Urothelium cell line (cell line): Measurements from ENCODE around the gene PRR5.
"Not testable (repeated sequence)": the region's sequence is repeated elsewhere in the genome, so short reads cannot be mapped to it uniquely, and the experiment has no call there.

Experiments used
- DNase-seq: peaks from one replicate; pipeline ENCODE4 v3.0.0; 2011; ENCODE audit warnings: low spot score, mixed read lengths
- FAIRE-seq: peaks from 2 replicates; lab custom pipeline; 2011; peaks lifted over from hg19 to GRCh38; lab: Jason Lieb, UNC

The PRR5 gene

GRCh38 chr22:44732661-44733060 is 30.7 kb downstream of the PRR5 start:
- FAIRE-seq (peak; percentile 100), DNase-seq (no peak)

DNA sequence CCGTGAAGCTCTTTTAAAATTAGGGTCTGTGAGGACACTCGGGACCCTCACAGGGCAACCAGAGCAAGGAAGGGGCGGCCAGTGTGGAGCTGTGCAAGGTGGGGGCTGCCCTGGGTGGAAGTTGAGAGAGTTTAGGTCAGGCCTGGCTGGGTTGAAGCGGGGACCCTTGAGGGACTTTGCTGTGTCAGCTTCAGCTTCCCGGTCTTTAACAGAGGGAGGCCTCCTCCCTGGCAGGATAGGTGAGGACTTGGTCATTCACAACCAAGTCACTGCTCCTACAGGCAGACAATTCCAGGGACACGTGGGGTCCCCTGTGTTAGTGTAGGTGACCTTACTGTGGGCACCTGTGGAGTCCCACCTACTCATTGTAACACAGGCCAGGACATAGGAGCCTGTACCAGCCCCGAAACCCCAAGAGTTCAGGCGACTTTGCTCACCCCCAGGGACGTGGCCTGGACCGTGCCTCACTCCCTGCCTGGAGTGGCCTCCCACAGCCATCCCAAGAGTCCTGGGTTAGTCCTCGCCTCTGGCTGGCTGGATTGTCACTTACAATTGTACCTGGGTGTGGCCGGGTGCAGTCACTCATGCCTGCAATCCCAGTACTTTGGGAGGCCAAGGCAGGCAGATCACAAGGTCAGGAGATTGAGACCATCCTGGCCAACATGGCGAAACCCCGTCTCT is 31.6 kb downstream of the PRR5 start:
- DNase-seq (no peak), FAIRE-seq (no peak)

- no peak for FAIRE-seq
- no peak for DNase-seq
These were observed 32.3 kb downstream of the PRR5 start for GRCh38 chr22:44734278-44734677.

DNA sequence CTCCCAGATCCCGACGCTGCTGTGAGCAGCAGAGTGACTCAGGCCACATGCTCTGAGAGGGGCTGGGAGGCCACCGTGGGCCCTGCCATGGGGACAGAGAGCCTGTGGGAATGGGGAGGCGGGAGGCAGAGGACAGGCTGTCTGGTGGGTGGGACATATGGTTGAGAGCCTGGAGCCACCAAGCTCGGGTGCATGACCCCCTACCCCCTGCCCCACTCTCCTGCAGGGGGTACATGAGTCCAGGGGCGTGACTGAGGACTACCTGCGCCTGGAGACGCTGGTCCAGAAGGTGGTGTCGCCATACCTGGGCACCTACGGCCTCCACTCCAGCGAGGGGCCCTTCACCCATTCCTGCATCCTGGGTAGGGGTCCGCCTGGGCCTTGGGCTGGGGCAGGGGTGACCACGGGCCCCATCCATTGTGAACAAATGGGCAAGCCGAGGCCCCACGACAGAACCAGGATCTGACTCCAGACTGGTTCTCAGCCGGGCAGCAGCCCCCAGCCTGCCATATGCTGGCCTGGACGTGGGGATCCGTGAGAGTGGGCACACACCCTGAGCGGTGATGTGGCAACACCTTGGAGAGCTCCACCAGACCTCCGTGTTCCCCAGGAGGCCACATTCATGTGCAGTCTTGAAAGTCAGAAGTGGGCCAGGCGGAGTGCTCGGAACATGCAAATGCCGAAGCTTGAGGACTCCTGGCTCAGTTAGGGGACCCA is 33.0 kb downstream of the PRR5 start:
- no peak for FAIRE-seq
- DNase-seq, result no peak

GRCh38 chr22:44735518-44736428 is 33.8 kb downstream of the PRR5 start:
- FAIRE-seq, result peak; percentile 76
- DNase-seq, result peak; percentile 87

DNA sequence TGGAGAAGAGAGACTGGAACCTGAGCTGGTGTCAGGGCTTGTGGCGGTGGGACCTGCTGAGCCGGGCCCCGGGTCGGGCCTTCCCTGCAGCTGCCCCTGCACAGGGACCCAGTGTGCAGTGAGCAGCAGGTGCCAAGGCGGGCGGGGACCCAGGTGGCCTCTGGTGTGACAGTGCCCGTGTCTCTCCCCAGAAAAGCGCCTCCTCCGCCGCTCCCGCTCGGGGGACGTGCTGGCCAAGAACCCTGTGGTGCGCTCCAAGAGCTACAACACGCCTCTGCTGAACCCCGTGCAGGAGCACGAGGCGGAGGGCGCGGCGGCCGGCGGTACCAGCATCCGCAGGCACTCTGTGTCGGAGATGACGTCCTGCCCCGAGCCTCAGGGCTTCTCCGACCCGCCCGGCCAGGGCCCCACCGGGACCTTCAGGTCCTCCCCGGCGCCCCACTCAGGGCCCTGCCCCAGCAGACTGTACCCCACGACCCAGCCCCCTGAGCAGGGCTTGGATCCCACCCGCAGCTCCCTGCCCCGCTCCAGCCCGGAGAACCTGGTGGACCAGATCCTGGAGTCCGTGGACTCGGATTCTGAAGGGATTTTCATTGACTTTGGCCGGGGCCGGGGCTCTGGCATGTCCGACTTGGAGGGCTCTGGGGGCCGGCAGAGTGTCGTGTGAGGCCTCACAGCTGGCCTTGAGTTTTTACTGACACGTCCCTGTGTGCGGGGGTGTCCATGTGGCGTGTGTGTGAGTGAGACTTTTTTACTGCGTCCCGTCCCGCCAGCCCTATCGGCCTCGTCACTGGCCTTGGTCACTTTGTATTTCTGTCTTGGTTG is 34.8 kb downstream of the PRR5 start:
- no peak for DNase-seq
- no peak for FAIRE-seq

DNA sequence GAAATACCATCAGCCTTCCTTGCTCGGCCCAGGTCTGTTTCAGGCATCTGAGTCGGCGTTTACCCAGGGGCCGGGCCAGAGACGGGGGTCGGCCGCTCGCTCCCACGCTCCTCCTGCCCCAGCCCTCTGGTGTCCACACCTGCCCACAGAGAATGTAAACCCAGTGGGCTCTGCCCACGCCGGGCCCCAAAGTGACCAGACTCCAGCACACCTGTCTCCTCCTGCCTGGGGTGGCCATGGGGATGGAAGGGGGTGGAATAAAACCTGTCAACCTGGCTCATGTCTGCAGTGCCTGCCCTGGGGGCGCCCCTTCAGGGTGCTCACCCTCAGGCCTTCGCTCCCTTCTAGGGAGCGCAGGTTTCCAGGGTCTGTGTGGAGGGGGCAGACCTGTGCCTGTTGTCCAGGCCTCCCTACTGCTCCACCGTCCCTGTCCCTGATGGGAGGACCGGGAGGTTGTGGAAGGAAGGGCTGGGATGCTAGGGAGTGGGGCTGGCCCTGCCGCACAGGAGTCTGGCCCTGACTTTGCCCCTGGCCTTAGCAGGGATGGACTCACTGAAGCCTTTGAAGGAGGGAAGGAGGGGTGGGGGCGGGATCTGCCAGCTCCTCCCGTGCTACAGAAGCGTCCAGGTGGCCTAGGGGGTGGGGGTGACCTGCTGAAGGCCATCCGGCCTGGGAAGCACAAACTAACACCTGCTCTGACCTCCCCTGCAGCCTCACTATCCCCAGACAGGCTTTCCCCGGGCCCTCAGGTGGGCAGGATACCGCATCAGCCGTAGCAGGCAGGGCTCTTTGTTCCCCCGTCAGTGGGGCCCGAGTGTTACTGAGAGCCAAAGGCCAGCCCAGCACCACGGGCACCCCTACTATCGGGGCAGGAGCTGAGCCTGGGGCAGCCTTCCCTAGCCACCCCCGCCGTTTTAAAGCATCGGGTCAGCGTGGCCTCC is 35.7 kb downstream of the PRR5 start:
- DNase-seq, result no peak
- FAIRE-seq, result no peak

- no peak for DNase-seq
- no peak for FAIRE-seq
These were observed 36.3 kb downstream of the PRR5 start for GRCh38 chr22:44738347-44738715.

GRCh38 chr22:44739024-44739423 is 37.0 kb downstream of the PRR5 start:
- FAIRE-seq, result no peak

GRCh38 chr22:44739666-44740065 is 37.7 kb downstream of the PRR5 start:
- not testable (repeated sequence) for FAIRE-seq

More at GRCh38 chr22:44739024-44739423, 37.0 kb downstream of the PRR5 start:
- DNase-seq, result no peak

GRCh38 chr22:44740307-44740706 is 38.3 kb downstream of the PRR5 start:
- peak; percentile 13 for FAIRE-seq
- no peak for DNase-seq

More at GRCh38 chr22:44739666-44740065, 37.7 kb downstream of the PRR5 start:
- peak; percentile 81 for DNase-seq

- DNase-seq (no peak), FAIRE-seq (no peak)
These were observed 39.9 kb downstream of the PRR5 start for GRCh38 chr22:44741929-44742328.

DNA sequence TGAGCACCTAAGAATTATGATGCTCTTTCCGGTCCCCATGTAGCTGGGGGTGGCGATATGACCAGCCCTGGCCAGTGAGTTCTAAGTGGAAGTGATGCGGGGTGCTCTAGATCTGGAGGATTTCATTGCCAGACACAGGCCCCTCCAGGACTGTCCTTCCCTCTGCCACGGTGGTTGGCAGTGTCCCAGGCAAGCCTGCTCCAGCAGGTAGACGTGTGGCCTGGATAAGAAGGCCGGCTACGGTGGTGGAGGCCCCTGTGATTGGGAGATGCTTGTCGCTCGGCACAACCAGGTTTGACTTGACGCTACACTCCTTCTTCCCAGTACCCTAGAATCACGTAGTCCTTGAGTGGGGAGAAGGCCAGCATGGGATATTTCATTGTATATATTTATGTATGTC is 41.2 kb downstream of the PRR5 start:
- DNase-seq, result no peak
- peak; percentile 59 for FAIRE-seq

GRCh38 chr22:44743804-44744211 is 41.8 kb downstream of the PRR5 start:
- FAIRE-seq, result no peak

DNA sequence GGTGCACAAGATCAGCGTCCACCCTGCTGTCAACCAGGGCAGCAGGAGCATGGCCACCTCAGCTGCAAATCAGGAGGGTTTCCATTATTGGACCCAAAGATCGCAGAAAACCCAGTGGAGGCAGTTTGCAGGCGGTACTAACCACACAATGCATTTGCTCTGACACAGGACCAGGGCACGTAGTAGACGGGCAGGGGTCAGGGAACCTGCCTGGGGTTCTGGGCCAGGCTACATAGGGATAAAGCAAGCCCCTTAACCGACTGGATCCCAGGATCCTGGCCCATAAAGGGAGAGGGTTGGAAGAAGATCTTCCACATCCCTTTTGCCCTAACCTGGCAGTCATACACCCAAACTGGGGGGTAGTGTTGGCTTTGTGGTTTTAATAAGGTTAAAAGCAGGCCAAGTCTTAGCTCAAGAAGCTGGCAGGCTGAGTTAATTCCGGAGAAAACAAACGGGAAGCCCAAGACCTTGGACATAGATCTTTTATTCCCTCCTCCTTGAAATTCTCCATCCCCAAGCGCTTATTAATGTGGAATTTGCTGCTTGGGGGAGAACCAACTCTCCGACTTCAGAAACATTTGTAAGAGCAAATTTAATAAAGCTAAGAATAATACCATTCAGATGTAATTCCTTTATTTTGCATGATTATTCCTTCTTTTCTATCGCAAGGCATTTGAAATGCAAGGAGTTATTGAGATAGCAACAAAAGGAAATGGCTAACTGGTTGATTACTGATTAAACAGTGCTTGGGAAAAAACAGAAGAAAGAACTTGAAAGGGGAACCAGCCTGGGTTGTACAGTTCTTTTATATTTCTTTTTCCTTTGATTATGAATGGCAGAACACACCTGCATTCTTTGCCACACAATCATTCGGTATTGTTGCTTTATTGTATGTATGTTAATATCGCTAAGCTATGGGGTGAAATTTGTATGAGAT is 44.1 kb downstream of the PRR5 start:
- DNase-seq, result no peak
- FAIRE-seq, result no peak

More at GRCh38 chr22:44743804-44744211, 41.8 kb downstream of the PRR5 start:
- no peak for DNase-seq

GRCh38 chr22:44747784-44748127 is 45.8 kb downstream of the PRR5 start:
- not testable (repeated sequence) for DNase-seq, FAIRE-seq

DNA sequence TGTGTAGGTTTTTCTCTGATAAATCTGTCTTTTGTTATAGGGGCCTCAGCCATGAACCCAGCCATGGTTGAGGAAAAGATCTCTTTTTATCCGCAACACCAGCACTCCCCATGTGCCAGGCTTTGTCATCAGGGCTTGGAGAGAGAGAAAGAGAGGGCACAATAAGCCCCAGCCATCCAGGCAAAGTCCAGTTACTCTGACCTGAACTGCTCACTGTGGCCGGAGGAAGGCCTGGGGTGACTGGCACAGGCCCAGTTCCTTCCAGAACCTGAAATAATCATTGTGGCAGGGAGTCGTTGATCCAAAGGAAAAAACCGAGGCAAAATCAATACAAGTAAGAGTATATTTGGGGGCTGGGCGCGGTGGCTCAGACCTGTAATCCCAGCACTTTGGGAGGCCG is 46.5 kb downstream of the PRR5 start:
- DNase-seq (no peak), FAIRE-seq (no peak)

DNA sequence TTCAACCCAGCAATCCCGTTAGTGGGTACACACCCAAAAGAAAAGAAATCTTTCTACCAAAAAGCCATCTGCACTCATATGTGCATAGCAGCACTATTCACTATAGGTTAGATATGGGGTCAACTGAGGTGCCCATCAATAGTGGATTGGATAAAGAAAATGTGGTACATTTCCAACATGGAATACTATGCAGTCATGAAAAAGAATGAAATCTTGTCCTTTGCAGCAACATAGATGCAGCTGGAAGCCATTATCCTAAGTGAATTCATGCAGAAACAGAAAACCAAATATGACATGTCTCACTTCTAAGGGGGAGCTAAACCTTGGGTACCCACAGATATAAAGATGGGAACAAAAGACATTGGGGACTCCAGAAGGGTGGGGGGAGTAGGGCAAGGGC is 48.5 kb downstream of the PRR5 start:
- FAIRE-seq (no peak), DNase-seq (no peak)
